PFSK-1 (cell line): ENCODE results near the gene EML1.

Experiments used
- POLR2AphosphoS5 ChIP-seq: IDR thresholded peaks from 2 replicates; pipeline ENCODE4 v1.6.1; 2012; ENCODE audit warnings: low read depth, mild to moderate bottlenecking, control low read depth, low read length, moderate library complexity
- SIN3A ChIP-seq: IDR thresholded peaks from 2 replicates; pipeline ENCODE4 v1.6.1; 2012; ENCODE audit warnings: mild to moderate bottlenecking, low read length, moderate library complexity, borderline replicate concordance; ENCODE audit not compliant: insufficient read depth
- TAF1 ChIP-seq: IDR thresholded peaks from 2 replicates; pipeline ENCODE4 v1.6.1; 2012; ENCODE audit warnings: low read length, control low read depth, borderline replicate concordance; ENCODE audit not compliant: insufficient read depth

GRCh38 chr14:99747167-99747566 is 46.0 kb upstream of the EML1 start:
- TF ChIP-seq TAF1 (no peak), SIN3A (no peak), POLR2AphosphoS5 (no peak)
